GM23338 (cell line): ENCODE results near the gene C6orf89. TPM values are rescaled to one million over a fixed set of nuclear protein-coding genes. Genes with fewer than 3 reads are reported as not detected.

Experiments
- ATAC-seq: fragments of 200-7000 bp; cut with Tn5 transposase; 3 replicates; pipeline ENCODE4 v1.9.1; 2020
- DNase-seq: peaks from one replicate; pipeline ENCODE4 v3.0.0-alpha.2; 2015; ENCODE audit warnings: low spot score
- H2AFZ ChIP-seq: fragments of 200-600 bp; sonication (generic); 2 replicates; pipeline ENCODE4 v1.8.0; 2016; ENCODE audit warnings: antibody characterized with exemption, mild to moderate bottlenecking, moderate library complexity
- H3F3A ChIP-seq: fragments of 200-600 bp; sonication (generic); replicated peaks from 2 replicates; pipeline ENCODE4 v1.8.0; 2017; ENCODE audit warnings: antibody characterized with exemption, mixed run types, low read depth
- H3K27ac ChIP-seq: fragments of 200-600 bp; sonication (generic); 2 replicates; pipeline ENCODE4 v1.6.1; 2016; ENCODE audit warnings: low read depth
- H3K27me3 ChIP-seq: fragments of 200-600 bp; sonication (generic); 2 replicates; pipeline ENCODE4 v1.8.0; 2016; ENCODE audit warnings: mild to moderate bottlenecking, mixed run types, moderate library complexity; ENCODE audit not compliant: insufficient read depth
- H3K36me3 ChIP-seq: fragments of 200-600 bp; sonication (generic); 2 replicates; pipeline ENCODE4 v1.8.0; 2016; ENCODE audit warnings: mild to moderate bottlenecking; ENCODE audit not compliant: insufficient read depth
- H3K4me1 ChIP-seq: fragments of 200-600 bp; sonication (generic); 2 replicates; pipeline ENCODE4 v1.8.0; 2016; ENCODE audit warnings: mild to moderate bottlenecking, moderate library complexity; ENCODE audit not compliant: insufficient read depth
- H3K4me2 ChIP-seq: fragments of 200-600 bp; sonication (generic); 2 replicates; pipeline ENCODE4 v1.7.1; 2017; ENCODE audit warnings: mixed run types
- H3K4me3 ChIP-seq: fragments of 200-600 bp; sonication (generic); 2 replicates; pipeline ENCODE4 v1.6.1; 2016; ENCODE audit warnings: mixed run types
- H3K79me2 ChIP-seq: fragments of 200-600 bp; sonication (generic); replicated peaks from 2 replicates; pipeline ENCODE4 v1.8.0; 2017; ENCODE audit warnings: mild to moderate bottlenecking; ENCODE audit not compliant: insufficient read depth
- H3K9me2 ChIP-seq: fragments of 200-600 bp; sonication (generic); 2 replicates; pipeline ENCODE4 v1.8.0; 2017; ENCODE audit not compliant: insufficient read depth
- H4K20me1 ChIP-seq: fragments of 200-600 bp; sonication (generic); replicated peaks from 2 replicates; pipeline ENCODE4 v1.8.0; 2017; ENCODE audit warnings: mild to moderate bottlenecking; ENCODE audit not compliant: insufficient read depth
- H3K27ac Mint-ChIP-seq: 2 replicates; pipeline ENCODE4 v1.8.0; 2020; ENCODE audit warnings: inconsistent platforms, mild to moderate bottlenecking, moderate library complexity, mixed read lengths
- H3K27me3 Mint-ChIP-seq: 3 replicates; pipeline ENCODE4 v1.8.0; 2022; ENCODE audit warnings: low read depth, mild to moderate bottlenecking, moderate library complexity, mixed read lengths, inconsistent platforms; ENCODE audit not compliant: insufficient read depth, poor library complexity
- H3K36me3 Mint-ChIP-seq: 3 replicates; pipeline ENCODE4 v1.8.0; 2021; ENCODE audit warnings: low read depth, mild to moderate bottlenecking, inconsistent platforms, moderate library complexity, mixed read lengths
- H3K4me1 Mint-ChIP-seq: 3 replicates; pipeline ENCODE4 v1.8.0; 2020; ENCODE audit warnings: mild to moderate bottlenecking, inconsistent platforms, mixed read lengths
- H3K4me3 Mint-ChIP-seq: 3 replicates; pipeline ENCODE4 v1.8.0; 2021; ENCODE audit warnings: moderate library complexity, mild to moderate bottlenecking, inconsistent platforms, mixed read lengths
- H3K9me3 Mint-ChIP-seq: 3 replicates; pipeline ENCODE4 v1.8.0; 2020; ENCODE audit warnings: moderate library complexity, mild to moderate bottlenecking, inconsistent platforms, mixed read lengths
- EZH2 ChIP-seq: fragments of 200-600 bp; sonication (generic); IDR thresholded peaks from one replicate; pipeline ENCODE4 v1.8.0; 2017; ENCODE audit warnings: antibody characterized with exemption, mild to moderate bottlenecking, low read depth; ENCODE audit not compliant: unreplicated experiment
- NANOG ChIP-seq: IDR thresholded peaks from 2 replicates; pipeline ENCODE4 v1.6.1; 2016; ENCODE audit warnings: antibody characterized with exemption, borderline replicate concordance
- POLR2AphosphoS5 ChIP-seq: IDR thresholded peaks from 2 replicates; pipeline ENCODE4 v1.6.1; 2016; ENCODE audit warnings: antibody characterized with exemption, low read depth
- polyA plus RNA-seq: library from polyadenylated mRNA; unstranded; fragments of >200 nt; fragmentation: Nextera tagmentation; extraction: Ambion mirVana; gene quantifications from 2 replicates; pipeline ENCODE4 v1.2.1, GENCODE V29; 2016
- total RNA-seq: library from RNA; depleted of rRNA; stranded (reverse); fragments of >200 nt; shearing (Covaris generic); gene quantifications from 2 replicates; pipeline ENCODE4 v1.2.3, GENCODE V29; 2014
- TF ChIP-seq, protein P1 (sequence below), 2 experiments: fragments of 200-600 bp in 1 of 2; sonication (generic) in 1 of 2; conservative IDR thresholded peaks; 2 replicates each; pipeline versions ENCODE4 v1.5.1 to v1.6.1; 2016 to 2017; ENCODE audit warnings: antibody characterized with exemption in 2 of 2, low read depth in 2 of 2, mild to moderate bottlenecking in 2 of 2, moderate library complexity in 1 of 2
- TF ChIP-seq, protein P2 (sequence below): fragments of 250-450 bp; sonication (Bioruptor Pico); IDR thresholded peaks from 2 replicates; pipeline ENCODE4 v1.5.0; 2020; ENCODE audit warnings: mild to moderate bottlenecking, moderate library complexity
- TF ChIP-seq, protein P3 (sequence below): IDR thresholded peaks from 2 replicates; pipeline ENCODE4 v1.6.1; 2016; ENCODE audit warnings: antibody characterized with exemption

C6orf89 gene
- total and polyA plus RNA-seq, 2 experiments from 2014 or later, result 3.7 to 7.9 TPM

DNA sequence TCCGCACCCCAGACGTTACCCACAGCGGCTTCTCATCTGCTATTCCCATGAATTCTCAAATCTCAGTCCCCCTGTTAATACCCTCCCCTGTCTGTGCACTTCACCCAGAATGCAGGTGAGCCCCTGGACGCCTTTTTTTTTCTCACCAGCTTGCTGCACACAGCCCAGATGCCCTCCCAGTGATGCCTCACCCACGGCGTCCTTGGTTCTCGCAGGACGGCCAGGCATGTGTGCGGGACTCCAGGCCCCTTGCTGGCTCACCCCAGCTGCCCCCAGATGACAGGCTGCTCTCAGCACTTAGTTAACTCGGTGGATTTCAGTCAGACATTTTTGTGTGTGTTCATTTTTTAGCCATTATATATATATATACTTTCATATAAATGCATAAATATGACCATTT, 43.4 kb downstream of the C6orf89 start:
- ATAC-seq (peak; percentile 54), DNase-seq (no peak)
- Histone ChIP-seq H3F3A (no peaks in the 10 kb centered on the region), H2AFZ (no peak overlapping the region), H3K36me3 (no peaks in the 10 kb centered on the region), H3K79me2 (no peaks in the 10 kb centered on the region), H3K4me1 (peaks cover 4% of the 10 kb centered on the region; the same call in 1 of the 2 replicates), H3K4me2 (no peak overlapping the region), H3K9me2 (no peaks in the 10 kb centered on the region), H3K4me3 (no peak overlapping the region), H3K27me3 (no peaks in the 10 kb centered on the region), H4K20me1 (no peaks in the 10 kb centered on the region), H3K27ac (no peak overlapping the region)
- no peak overlapping the region for H3K27ac Mint-ChIP-seq
- H3K4me1 Mint-ChIP-seq, result peaks cover 7% of the 10 kb centered on the region
- TF ChIP-seq, protein P1, sequence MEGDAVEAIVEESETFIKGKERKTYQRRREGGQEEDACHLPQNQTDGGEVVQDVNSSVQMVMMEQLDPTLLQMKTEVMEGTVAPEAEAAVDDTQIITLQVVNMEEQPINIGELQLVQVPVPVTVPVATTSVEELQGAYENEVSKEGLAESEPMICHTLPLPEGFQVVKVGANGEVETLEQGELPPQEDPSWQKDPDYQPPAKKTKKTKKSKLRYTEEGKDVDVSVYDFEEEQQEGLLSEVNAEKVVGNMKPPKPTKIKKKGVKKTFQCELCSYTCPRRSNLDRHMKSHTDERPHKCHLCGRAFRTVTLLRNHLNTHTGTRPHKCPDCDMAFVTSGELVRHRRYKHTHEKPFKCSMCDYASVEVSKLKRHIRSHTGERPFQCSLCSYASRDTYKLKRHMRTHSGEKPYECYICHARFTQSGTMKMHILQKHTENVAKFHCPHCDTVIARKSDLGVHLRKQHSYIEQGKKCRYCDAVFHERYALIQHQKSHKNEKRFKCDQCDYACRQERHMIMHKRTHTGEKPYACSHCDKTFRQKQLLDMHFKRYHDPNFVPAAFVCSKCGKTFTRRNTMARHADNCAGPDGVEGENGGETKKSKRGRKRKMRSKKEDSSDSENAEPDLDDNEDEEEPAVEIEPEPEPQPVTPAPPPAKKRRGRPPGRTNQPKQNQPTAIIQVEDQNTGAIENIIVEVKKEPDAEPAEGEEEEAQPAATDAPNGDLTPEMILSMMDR (conservative IDR thresholded peaks at IDR 0.05; ENCODE audit: low read depth in 2 of 2), result no peak
- TF ChIP-seq, protein P2, sequence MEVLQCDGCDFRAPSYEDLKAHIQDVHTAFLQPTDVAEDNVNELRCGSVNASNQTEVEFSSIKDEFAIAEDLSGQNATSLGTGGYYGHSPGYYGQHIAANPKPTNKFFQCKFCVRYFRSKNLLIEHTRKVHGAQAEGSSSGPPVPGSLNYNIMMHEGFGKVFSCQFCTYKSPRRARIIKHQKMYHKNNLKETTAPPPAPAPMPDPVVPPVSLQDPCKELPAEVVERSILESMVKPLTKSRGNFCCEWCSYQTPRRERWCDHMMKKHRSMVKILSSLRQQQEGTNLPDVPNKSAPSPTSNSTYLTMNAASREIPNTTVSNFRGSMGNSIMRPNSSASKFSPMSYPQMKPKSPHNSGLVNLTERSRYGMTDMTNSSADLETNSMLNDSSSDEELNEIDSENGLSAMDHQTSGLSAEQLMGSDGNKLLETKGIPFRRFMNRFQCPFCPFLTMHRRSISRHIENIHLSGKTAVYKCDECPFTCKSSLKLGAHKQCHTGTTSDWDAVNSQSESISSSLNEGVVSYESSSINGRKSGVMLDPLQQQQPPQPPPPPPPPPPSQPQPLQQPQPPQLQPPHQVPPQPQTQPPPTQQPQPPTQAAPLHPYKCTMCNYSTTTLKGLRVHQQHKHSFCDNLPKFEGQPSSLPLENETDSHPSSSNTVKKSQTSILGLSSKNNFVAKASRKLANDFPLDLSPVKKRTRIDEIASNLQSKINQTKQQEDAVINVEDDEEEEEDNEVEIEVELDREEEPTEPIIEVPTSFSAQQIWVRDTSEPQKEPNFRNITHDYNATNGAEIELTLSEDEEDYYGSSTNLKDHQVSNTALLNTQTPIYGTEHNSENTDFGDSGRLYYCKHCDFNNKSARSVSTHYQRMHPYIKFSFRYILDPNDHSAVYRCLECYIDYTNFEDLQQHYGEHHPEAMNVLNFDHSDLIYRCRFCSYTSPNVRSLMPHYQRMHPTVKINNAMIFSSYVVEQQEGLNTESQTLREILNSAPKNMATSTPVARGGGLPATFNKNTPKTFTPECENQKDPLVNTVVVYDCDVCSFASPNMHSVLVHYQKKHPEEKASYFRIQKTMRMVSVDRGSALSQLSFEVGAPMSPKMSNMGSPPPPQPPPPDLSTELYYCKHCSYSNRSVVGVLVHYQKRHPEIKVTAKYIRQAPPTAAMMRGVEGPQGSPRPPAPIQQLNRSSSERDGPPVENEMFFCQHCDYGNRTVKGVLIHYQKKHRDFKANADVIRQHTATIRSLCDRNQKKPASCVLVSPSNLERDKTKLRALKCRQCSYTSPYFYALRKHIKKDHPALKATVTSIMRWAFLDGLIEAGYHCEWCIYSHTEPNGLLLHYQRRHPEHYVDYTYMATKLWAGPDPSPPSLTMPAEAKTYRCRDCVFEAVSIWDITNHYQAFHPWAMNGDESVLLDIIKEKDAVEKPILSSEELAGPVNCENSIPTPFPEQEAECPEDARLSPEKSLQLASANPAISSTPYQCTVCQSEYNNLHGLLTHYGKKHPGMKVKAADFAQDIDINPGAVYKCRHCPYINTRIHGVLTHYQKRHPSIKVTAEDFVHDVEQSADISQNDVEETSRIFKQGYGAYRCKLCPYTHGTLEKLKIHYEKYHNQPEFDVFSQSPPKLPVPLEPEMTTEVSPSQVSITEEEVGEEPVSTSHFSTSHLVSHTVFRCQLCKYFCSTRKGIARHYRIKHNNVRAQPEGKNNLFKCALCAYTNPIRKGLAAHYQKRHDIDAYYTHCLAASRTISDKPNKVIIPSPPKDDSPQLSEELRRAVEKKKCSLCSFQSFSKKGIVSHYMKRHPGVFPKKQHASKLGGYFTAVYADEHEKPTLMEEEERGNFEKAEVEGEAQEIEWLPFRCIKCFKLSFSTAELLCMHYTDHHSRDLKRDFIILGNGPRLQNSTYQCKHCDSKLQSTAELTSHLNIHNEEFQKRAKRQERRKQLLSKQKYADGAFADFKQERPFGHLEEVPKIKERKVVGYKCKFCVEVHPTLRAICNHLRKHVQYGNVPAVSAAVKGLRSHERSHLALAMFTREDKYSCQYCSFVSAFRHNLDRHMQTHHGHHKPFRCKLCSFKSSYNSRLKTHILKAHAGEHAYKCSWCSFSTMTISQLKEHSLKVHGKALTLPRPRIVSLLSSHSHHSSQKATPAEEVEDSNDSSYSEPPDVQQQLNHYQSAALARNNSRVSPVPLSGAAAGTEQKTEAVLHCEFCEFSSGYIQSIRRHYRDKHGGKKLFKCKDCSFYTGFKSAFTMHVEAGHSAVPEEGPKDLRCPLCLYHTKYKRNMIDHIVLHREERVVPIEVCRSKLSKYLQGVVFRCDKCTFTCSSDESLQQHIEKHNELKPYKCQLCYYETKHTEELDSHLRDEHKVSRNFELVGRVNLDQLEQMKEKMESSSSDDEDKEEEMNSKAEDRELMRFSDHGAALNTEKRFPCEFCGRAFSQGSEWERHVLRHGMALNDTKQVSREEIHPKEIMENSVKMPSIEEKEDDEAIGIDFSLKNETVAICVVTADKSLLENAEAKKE (CRISPR knock-in tag), result no peak
- TF ChIP-seq EZH2, result no peak
- no peak for TF ChIP-seq NANOG
- TF ChIP-seq, protein P3, sequence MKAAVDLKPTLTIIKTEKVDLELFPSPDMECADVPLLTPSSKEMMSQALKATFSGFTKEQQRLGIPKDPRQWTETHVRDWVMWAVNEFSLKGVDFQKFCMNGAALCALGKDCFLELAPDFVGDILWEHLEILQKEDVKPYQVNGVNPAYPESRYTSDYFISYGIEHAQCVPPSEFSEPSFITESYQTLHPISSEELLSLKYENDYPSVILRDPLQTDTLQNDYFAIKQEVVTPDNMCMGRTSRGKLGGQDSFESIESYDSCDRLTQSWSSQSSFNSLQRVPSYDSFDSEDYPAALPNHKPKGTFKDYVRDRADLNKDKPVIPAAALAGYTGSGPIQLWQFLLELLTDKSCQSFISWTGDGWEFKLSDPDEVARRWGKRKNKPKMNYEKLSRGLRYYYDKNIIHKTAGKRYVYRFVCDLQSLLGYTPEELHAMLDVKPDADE, result no peak
- no peak for TF ChIP-seq POLR2AphosphoS5
- no peaks in the 10 kb centered on the region for H3K9me3 Mint-ChIP-seq
- no peak overlapping the region for H3K4me3 Mint-ChIP-seq
- H3K36me3 Mint-ChIP-seq, result no peaks in the 10 kb centered on the region
- H3K27me3 Mint-ChIP-seq, result no peaks in the 10 kb centered on the region
